22Rv1 (cell line): ENCODE measurements around the gene PTK7.
"Not testable (repeated sequence)": the region's sequence is repeated elsewhere in the genome, so short reads cannot be mapped to it uniquely, and the experiment has no call there.

Experiments
- H3K27ac ChIP-seq: fragments of 450-650 bp; 2 replicates; pipeline ENCODE4 v1.5.1; 2017
- ZFX ChIP-seq: fragments of 450-650 bp; IDR thresholded peaks from 2 replicates; pipeline ENCODE4 v1.6.1; 2017; ENCODE audit warnings: antibody characterized with exemption, borderline replicate concordance
- TF ChIP-seq, protein P1 (sequence below): fragments of 450-650 bp; IDR thresholded peaks from 2 replicates; pipeline ENCODE4 v1.5.1; 2017; ENCODE audit warnings: mild to moderate bottlenecking

The PTK7 gene

DNA sequence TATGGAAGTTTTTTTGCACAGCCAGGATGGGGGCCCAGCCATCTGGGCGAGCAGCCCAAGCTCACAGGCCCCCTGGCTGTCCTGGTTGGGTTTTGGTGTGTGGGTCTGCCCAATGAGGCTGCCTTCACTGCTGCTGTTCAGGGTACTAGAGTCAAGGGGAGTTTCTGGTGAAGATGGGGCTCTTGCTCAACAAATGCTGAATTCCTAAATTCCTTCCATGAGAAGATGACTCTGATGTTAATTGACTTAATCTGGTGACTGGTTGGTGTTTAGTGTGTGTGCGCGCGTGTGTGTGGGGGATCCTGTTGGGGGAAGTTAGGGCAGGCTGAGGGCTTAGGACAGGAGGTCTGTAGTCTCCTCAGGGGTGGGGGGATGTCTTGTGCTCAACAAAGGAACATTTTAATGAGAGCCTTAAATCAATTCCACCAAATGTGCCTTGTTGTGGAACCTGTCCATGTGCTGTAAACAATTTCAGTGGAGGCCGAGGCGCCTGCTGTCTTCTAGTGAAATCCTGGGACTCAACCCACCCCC lies 1.9 kb downstream of the PTK7 start:
- TF ChIP-seq, protein P1, sequence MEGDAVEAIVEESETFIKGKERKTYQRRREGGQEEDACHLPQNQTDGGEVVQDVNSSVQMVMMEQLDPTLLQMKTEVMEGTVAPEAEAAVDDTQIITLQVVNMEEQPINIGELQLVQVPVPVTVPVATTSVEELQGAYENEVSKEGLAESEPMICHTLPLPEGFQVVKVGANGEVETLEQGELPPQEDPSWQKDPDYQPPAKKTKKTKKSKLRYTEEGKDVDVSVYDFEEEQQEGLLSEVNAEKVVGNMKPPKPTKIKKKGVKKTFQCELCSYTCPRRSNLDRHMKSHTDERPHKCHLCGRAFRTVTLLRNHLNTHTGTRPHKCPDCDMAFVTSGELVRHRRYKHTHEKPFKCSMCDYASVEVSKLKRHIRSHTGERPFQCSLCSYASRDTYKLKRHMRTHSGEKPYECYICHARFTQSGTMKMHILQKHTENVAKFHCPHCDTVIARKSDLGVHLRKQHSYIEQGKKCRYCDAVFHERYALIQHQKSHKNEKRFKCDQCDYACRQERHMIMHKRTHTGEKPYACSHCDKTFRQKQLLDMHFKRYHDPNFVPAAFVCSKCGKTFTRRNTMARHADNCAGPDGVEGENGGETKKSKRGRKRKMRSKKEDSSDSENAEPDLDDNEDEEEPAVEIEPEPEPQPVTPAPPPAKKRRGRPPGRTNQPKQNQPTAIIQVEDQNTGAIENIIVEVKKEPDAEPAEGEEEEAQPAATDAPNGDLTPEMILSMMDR = no peak

DNA sequence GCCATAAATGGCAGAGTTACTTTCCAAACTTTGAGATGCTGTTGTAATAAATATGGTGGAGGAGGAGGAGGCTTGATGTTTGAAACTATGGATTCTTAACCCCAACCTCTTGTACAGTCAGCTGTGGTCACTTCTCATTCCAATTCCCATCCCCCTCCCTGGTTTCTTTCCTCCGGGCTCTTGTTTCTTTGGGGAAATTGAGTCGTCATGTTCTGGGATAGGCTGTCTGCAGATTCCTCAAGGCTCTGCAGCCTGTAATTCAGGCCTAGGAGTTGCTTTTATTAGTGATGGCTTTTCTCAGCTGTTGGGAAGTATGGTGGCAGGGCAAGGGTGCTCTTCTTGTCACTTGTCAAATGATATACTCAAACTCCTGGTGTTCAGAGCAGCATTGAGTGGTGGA lies 2.6 kb downstream of the PTK7 start:
- H3K27ac ChIP-seq = no peak overlapping the region
- no peak for TF ChIP-seq ZFX
- TF ChIP-seq, protein P1 = no peak

More for the DNA sequence above, 1.9 kb downstream of the PTK7 start:
- H3K27ac ChIP-seq = no peak overlapping the region

DNA sequence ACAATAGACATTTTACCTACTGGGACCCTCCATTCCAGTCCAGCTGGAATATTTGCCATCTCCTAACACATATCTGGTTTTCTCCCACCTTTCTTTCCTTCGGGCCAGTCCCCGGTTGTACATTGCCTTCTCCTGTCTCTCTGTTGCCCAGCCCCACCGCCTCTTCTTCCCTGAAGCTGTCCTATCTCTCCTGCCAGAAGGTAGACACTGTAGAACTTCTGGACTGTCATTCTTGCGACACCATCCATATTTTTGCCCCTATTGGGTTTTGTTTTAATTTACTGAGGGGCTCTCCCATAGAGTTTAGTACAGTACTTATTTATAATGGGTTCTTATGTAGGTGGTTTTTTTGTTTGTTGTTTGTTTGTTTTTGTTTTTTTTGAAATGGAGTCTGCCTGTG lies 4.9 kb downstream of the PTK7 start:
- TF ChIP-seq, protein P1 = no peak

DNA sequence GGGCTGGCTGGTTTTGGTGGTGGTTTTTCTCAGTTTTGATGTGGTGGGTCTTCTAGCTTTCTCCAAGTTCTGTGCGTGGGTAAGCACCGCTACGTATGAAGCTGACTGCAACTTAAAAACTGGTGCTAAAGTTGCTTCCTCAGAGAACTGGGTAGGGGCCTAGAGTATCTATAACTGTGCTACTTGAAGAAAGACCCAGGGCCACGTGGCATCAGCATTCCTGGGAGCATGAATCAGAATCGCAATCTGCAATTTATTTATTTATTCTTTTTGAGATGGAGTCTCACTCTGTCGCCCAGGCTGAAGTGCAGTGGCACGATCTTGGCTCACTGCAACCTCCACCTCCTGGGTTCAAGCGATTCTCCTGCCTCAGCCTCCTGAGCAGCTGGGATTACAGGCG lies 5.8 kb downstream of the PTK7 start:
- H3K27ac ChIP-seq = not testable (repeated sequence)

More for the DNA sequence above, 4.9 kb downstream of the PTK7 start:
- no peak overlapping the region for H3K27ac ChIP-seq

DNA sequence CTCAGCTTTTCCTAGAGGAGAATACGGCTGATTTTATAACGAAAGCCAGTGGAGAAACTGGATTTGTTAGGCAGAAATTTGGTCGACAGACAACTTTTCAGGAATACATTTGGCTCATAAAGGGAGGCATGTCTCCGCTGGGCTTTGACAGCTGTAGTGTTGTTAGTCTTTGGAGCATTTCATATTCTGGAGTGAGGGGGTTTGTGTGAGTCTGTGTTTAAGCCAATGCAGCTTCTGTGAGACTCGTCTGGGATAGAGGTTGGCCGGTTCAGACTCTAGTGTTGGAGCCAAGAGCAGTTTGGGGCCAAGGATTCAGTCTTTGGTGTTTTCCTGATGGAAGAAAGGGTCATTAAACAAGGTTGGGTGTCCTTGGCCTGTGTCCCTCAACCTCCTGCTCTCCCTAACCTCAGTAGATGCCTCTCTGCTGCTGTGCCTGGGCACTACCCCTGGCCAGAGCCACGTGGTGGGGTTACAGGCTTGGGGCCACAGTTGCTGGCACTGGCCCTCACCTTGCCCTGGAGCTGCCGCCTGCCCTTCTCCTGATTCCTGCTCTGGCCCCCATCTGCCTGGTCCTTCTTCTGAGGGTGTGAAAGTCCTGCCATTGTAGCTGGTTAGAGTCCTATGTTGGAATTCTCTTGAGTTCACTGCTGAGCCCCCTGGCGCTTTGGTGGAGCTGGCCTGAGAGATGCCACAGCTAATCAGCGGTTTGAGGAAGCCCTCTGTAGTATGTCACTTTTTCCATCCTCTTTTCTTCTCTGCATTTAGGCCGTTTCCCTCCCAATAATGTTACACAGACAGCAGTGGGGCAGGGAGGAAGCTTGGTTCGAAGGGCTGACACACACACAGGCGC lies 6.9 kb downstream of the PTK7 start:
- H3K27ac ChIP-seq = no peak overlapping the region
- TF ChIP-seq ZFX = no peak
- TF ChIP-seq, protein P1 = no peak

DNA sequence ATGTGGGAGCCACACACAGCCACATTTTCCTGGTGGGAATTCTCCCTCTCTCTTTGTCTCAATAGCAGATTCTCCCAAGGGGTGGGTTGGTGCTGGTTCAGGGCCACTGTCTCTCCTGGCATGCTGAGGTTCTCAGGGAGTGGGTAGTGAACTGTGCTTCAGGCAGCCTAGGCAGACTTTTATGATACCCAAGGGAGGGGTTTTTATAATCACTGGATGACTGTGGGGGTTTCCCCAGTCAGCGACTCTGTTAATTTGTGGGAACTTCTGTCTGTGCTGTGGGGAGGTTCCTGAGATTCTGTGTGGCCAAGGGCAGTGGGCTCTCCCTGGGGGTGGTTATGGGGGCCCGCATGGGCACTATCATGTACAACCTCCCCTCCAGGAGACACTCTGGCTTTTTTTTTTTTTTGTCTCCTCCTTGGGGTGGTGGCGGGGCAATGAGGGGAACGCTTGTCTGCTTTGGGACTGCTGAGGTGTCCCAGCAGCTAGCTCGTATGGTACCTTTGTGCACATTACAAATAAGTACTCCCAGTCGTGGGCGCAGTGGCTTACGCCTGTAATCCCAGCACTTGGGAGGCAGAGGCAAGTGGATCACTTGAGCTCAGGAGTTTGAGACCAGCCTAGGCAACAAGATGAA lies 10.0 kb downstream of the PTK7 start:
- TF ChIP-seq ZFX = no peak
- no peak overlapping the region for H3K27ac ChIP-seq

DNA sequence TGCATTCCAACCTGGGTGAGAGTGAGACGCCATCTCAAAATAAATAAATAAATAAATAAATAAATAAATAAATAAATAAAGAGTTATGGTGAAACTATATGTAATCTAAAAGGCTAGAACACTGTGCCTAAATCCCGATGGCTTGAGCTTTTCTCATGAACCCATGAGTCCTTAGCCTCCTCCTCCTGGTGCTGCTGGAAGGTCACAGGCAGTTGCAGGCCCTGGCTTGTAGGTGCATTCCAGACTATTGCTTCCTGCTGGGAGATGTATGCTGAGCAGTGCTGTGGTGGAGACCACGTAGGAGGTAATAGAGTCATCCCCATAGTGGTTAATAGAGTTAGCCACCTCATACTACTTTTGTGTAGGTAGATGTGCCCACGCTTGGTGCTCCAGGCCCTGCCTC lies 12.5 kb downstream of the PTK7 start:
- H3K27ac ChIP-seq = no peak overlapping the region
- no peak for TF ChIP-seq ZFX
- TF ChIP-seq, protein P1 = no peak

DNA sequence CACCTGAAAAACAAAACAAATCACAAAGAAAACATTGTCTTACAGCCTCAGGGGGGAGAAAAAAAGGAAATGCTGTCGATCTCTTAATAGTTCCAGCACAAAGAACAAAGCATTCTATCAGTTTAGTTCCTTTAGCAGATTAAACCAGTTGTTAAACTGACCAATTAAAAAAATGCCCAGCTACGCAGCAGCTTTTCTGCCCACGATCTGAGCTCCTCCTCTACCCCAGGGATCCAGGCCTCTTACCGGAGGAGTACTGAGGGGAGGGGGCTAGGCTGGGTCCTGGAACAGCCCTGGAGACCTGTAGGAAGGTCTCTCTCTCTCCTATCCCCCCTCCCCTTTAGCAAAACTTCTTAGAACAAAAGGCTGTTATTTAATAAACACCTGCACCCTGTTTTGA lies 13.4 kb downstream of the PTK7 start:
- no peak overlapping the region for H3K27ac ChIP-seq
- TF ChIP-seq ZFX = no peak
- TF ChIP-seq, protein P1 = no peak
